Memory B cell (primary cell): ENCODE data around the gene RNASE13.
"Not testable (repeated sequence)": the region's sequence is repeated elsewhere in the genome, so short reads cannot be mapped to it uniquely, and the experiment has no call there.

Experiments used
- ATAC-seq: fragments of 150-1000 bp; cut with Tn5 transposase; 2 replicates; pipeline ENCODE4 v1.10.0; 2021; ENCODE audit warnings: low read depth, mild to moderate bottlenecking, moderate library complexity
- DNase-seq, 2 donors: peaks; one replicate each; pipeline ENCODE4 v3.0.0; 2022; ENCODE audit warnings: low spot score in 2 of 2
- H3K27ac Mint-ChIP-seq: one replicate; pipeline ENCODE4 v1.8.0; 2022; ENCODE audit warnings: mild to moderate bottlenecking, moderate library complexity, mixed read lengths
- H3K27me3 Mint-ChIP-seq: one replicate; pipeline ENCODE4 v1.8.0; 2022; ENCODE audit warnings: mixed read lengths
- H3K36me3 Mint-ChIP-seq: one replicate; pipeline ENCODE4 v1.8.0; 2022; ENCODE audit warnings: mild to moderate bottlenecking, mixed read lengths
- H3K4me1 Mint-ChIP-seq: one replicate; pipeline ENCODE4 v1.8.0; 2022; ENCODE audit warnings: mixed read lengths
- H3K4me3 Mint-ChIP-seq: one replicate; pipeline ENCODE4 v1.8.0; 2022; ENCODE audit warnings: mild to moderate bottlenecking, moderate library complexity, mixed read lengths
- H3K9me3 Mint-ChIP-seq: one replicate; pipeline ENCODE4 v1.8.0; 2022; ENCODE audit warnings: mixed read lengths

The RNASE13 gene

GRCh38 chr14:20988717-20989470 lies 45.7 kb downstream of the RNASE13 start:
- Mint-ChIP-seq H3K4me1 (peaks cover 11% of the 10 kb centered on the region), H3K36me3 (peaks cover 10% of the 10 kb centered on the region), H3K9me3 (no peaks in the 10 kb centered on the region), H3K27ac (no peak overlapping the region), H3K4me3 (peak overlapping the region; percentile 49), H3K27me3 (no peaks in the 10 kb centered on the region)
- DNase-seq = no peak
- no peak for ATAC-seq

GRCh38 chr14:20986811-20987210 lies 47.8 kb downstream of the RNASE13 start:
- Mint-ChIP-seq H3K36me3 (peaks cover under 1% of the 10 kb centered on the region), H3K9me3 (no peaks in the 10 kb centered on the region), H3K4me1 (peaks cover 8% of the 10 kb centered on the region), H3K27ac (no peak overlapping the region), H3K27me3 (peaks cover 2% of the 10 kb centered on the region), H3K4me3 (no peak overlapping the region)
- no peak for DNase-seq
- no peak for ATAC-seq

GRCh38 chr14:20985650-20986049 lies 49.0 kb downstream of the RNASE13 start:
- ATAC-seq, H3K9me3 Mint-ChIP-seq, H3K27ac Mint-ChIP-seq, DNase-seq, H3K27me3 Mint-ChIP-seq, H3K4me3 Mint-ChIP-seq, H3K4me1 Mint-ChIP-seq, H3K36me3 Mint-ChIP-seq: not testable (repeated sequence)
